Esophagus mucosa (tissue), 1 donor: ENCODE data around the gene NUTM2E. TPM values are rescaled to one million over a fixed set of nuclear protein-coding genes. Genes with fewer than 3 reads are reported as not detected.
"Not testable (repeated sequence)": the region's sequence is repeated elsewhere in the genome, so short reads cannot be mapped to it uniquely, and the experiment has no call there.

Experiments used
- ATAC-seq: fragments of 200-7000 bp; cut with Tn5 transposase; one replicate; pipeline ENCODE4 v1.9.1; 2020
- total RNA-seq: library from RNA; stranded (reverse); gene quantifications from one replicate; pipeline ENCODE4 v1.2.4, GENCODE V29; 2023
- donor health status: DM: yes; HTN: yes; CAD: no.

The NUTM2E gene
- total RNA-seq, 1 donor from 2014 or later: not detected

GRCh38 chr10:79866903-79867551, 40.5 kb downstream of the NUTM2E start:
- peak; percentile 72 for ATAC-seq

DNA sequence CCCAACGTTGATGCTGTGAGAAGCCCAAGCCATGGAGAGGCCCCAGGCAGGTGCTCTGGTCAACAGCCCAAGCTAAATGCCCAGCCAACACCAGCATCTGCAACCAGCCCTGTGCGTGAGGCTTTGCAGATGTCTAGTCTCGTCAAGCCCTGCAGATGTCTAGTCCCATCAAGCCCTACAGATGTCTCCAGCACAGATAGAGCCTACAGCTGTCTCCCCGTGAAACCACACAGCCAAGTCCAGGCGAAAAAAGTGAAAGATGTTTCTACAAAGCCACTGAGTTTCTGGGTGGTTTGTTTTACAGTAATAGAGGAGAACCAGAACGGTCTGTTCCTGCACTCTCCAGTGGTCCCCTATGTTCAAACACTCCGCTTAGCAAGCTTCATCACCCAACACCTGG, 41.5 kb downstream of the NUTM2E start:
- not testable (repeated sequence) for ATAC-seq

DNA sequence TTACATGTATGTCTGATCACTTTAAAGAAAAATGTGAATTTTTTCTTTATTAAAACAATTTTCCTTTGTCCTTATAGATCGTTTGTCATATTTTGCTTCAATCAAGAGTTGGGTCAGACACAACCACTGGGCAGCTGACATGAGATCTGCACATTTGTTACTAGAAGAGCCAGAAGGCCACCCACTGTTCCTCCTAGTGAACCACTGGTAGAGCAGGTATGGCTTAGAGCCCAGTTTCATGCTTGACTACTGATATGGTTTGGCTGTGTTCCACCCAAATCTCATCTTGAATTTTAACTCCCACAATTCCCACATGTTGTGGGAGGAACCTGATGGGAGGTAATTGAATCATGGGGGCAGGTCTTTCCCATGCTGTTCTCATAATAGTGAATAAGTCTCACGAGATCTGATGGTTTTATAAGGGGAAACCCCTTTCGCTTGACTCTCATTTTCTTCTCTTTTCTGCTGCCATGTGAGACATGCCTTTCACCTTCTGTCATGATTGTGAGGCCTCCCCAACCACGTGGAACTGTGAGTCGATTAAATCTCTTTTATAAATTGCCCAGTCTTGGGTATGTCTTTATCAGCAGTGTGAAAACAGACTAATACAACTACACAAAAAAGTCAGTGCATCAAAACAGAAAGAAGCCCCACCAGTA, 43.0 kb downstream of the NUTM2E start:
- ATAC-seq: not testable (repeated sequence)

- ATAC-seq: not testable (repeated sequence)
Measured at GRCh38 chr10:79871729-79872128, 45.2 kb downstream of the NUTM2E start.

Other genes with a start within 250 kb of the NUTM2E start
- gene SFTPA1, start 215.8 kb upstream of the NUTM2E start, total RNA-seq: 0.32 TPM
- 0.24 TPM for gene NUTM2B, start 123.5 kb upstream of the NUTM2E start, total RNA-seq
- 2.0 TPM for gene SFTPD, start 122.4 kb downstream of the NUTM2E start, total RNA-seq